NCI-H1417 treated with DMSO at 0.1 percent for 48 hours (cell line): ENCODE measurements around the gene POU2F2.
"Not testable (repeated sequence)": the region's sequence is repeated elsewhere in the genome, so short reads cannot be mapped to it uniquely, and the experiment has no call there.

ENCODE experiments used
- DNase-seq: peaks from one replicate; lab custom pipeline; 2025; lab: John Stamatoyannopoulos, UW

POU2F2 gene

GRCh38 chr19:42062381-42062780 is 69.9 kb downstream of the POU2F2 start:
- DNase-seq = no peak

- DNase-seq = no peak
Measured at GRCh38 chr19:42060117-42060516, 72.1 kb downstream of the POU2F2 start.

GRCh38 chr19:42059196-42059595 is 73.0 kb downstream of the POU2F2 start:
- no peak for DNase-seq

GRCh38 chr19:42057846-42058245 is 74.4 kb downstream of the POU2F2 start:
- DNase-seq = no peak

GRCh38 chr19:42054205-42054604 is 78.0 kb downstream of the POU2F2 start:
- DNase-seq = no peak

- DNase-seq = no peak
Measured at GRCh38 chr19:42053037-42053935, 79.0 kb downstream of the POU2F2 start.

- no peak for DNase-seq
Measured at GRCh38 chr19:42052241-42052863, 79.9 kb downstream of the POU2F2 start.

GRCh38 chr19:42051166-42052115 is 80.8 kb downstream of the POU2F2 start:
- no peak for DNase-seq

- DNase-seq = no peak
Measured at GRCh38 chr19:42048992-42049391, 83.3 kb downstream of the POU2F2 start.

- no peak for DNase-seq
Measured at GRCh38 chr19:42045575-42045974, 86.7 kb downstream of the POU2F2 start.

- DNase-seq = no peak
Measured at GRCh38 chr19:42042455-42043170, 89.6 kb downstream of the POU2F2 start.

GRCh38 chr19:42040491-42040890 is 91.8 kb downstream of the POU2F2 start:
- not testable (repeated sequence) for DNase-seq

GRCh38 chr19:42040031-42040430 is 92.2 kb downstream of the POU2F2 start:
- no peak for DNase-seq

GRCh38 chr19:42038666-42039065 is 93.6 kb downstream of the POU2F2 start:
- DNase-seq = no peak

- no peak for DNase-seq
Measured at GRCh38 chr19:42037649-42038048, 94.6 kb downstream of the POU2F2 start.
